K562 (cell line): ENCODE measurements around the gene KAT7. TPM values are rescaled to one million over a fixed set of nuclear protein-coding genes. Genes with fewer than 3 reads are reported as not detected.
"Not testable (repeated sequence)": the region's sequence is repeated elsewhere in the genome, so short reads cannot be mapped to it uniquely, and the experiment has no call there.

Experiments used
- ATAC-seq: fragments of 200-7000 bp; cut with Tn5 transposase; 3 replicates; pipeline ENCODE4 v1.9.1; 2020; ENCODE audit warnings: moderate library complexity
- BruUV-seq: library from RNA; stranded (reverse); fragments of 400-500 nt; replicated peaks from 2 replicates; lab custom pipeline; 2021; lab: Mats Ljungman, UMichigan
- CTCF ChIA-PET: fragments of 300-600 bp; formaldehyde crosslinking; extraction: SDS; loops from one replicate; lab custom pipeline; 2021; ENCODE audit warnings: low intra/inter-chr PET ratio; lab: Yijun Ruan, JAX
- POLR2A ChIA-PET: fragments of 300-600, 350-650 bp; sonication (Branson Sonifier 250); formaldehyde crosslinking; extraction: SDS; loops from one replicate; lab custom pipeline; 2021; ENCODE audit warnings: antibody characterized with exemption, inconsistent platforms; lab: Yijun Ruan, JAX
- DNase-seq, 4 experiments: peaks; one replicate each; pipeline versions ENCODE4 v3.0.0 to v3.0.0-alpha.2; 2011 to 2018; ENCODE audit warnings: low spot score in 3 of 4, mixed read lengths in 3 of 4; ENCODE audit errors: extremely low read depth in 1 of 4
- FAIRE-seq: peaks from 2 replicates; lab custom pipeline; 2011; peaks lifted over from hg19 to GRCh38; lab: Jason Lieb, UNC
- H2AFZ ChIP-seq: 2 replicates; pipeline ENCODE4 v1.6.0; 2011; ENCODE audit warnings: low read depth, low read length, control low read depth, inconsistent platforms
- H3K27ac ChIP-seq: fragments of 200-600 bp; 3 replicates; pipeline ENCODE4 v1.8.0; 2011; ENCODE audit warnings: low read depth, mild to moderate bottlenecking, control low read depth, inconsistent platforms, low read length, moderate library complexity, mixed read lengths; ENCODE audit errors: extremely low read depth
- H3K27me3 ChIP-seq, 2 experiments: fragments of 300-600 bp in 1 of 2; 2 replicates in 1 of 2; 3 replicates in 1 of 2; pipeline versions ENCODE4 v1.6.0 to v1.8.0; 2011; ENCODE audit warnings: inconsistent platforms in 2 of 2, low read length in 2 of 2, mild to moderate bottlenecking in 1 of 2, mixed read lengths in 1 of 2, moderate library complexity in 1 of 2; ENCODE audit not compliant: control insufficient read depth in 2 of 2, insufficient read depth in 2 of 2
- H3K36me3 ChIP-seq: fragments of 300-600 bp; 3 replicates; pipeline ENCODE4 v1.8.0; 2011; ENCODE audit warnings: mild to moderate bottlenecking, low read length, inconsistent platforms; ENCODE audit not compliant: control insufficient read depth, insufficient read depth
- H3K4me1 ChIP-seq, 2 experiments: fragments of 200-600 bp in 1 of 2; replicated peaks in 1 of 2; 2 replicates in 1 of 2; 3 replicates in 1 of 2; pipeline versions ENCODE4 v1.5.1 to v1.8.0; 2011; ENCODE audit warnings: inconsistent platforms in 2 of 2, low read length in 2 of 2, mild to moderate bottlenecking in 1 of 2, mixed read lengths in 1 of 2, moderate library complexity in 1 of 2; ENCODE audit not compliant: control insufficient read depth in 2 of 2, insufficient read depth in 2 of 2
- H3K4me2 ChIP-seq: 2 replicates; pipeline ENCODE4 v1.6.1; 2011; ENCODE audit warnings: low read length, control low read depth, inconsistent platforms, mixed read lengths; ENCODE audit not compliant: insufficient read depth
- H3K4me3 ChIP-seq: fragments of 200-600 bp; sonication (generic), shearing (Covaris generic); 2 replicates; pipeline ENCODE4 v1.5.1; 2016; ENCODE audit warnings: control low read depth, inconsistent platforms
- H3K79me2 ChIP-seq: fragments of 200-600 bp; 3 replicates; pipeline ENCODE4 v1.8.0; 2011; ENCODE audit warnings: low read length, inconsistent platforms; ENCODE audit not compliant: control insufficient read depth, insufficient read depth
- H3K9ac ChIP-seq, 2 experiments: 2 replicates each; pipeline versions ENCODE4 v1.6.0 to v1.6.1; 2011; ENCODE audit warnings: low read depth in 2 of 2, low read length in 2 of 2, control low read depth in 1 of 2, inconsistent platforms in 1 of 2, mild to moderate bottlenecking in 1 of 2, mixed read lengths in 1 of 2; ENCODE audit not compliant: insufficient read depth in 1 of 2
- H3K9me1 ChIP-seq: one replicate; pipeline ENCODE4 v1.6.0; 2011; ENCODE audit warnings: inconsistent platforms, mild to moderate bottlenecking, low read length, moderate library complexity; ENCODE audit not compliant: control insufficient read depth, insufficient read depth
- H3K9me3 ChIP-seq: replicated peaks from 2 replicates; pipeline ENCODE4 v1.5.1; 2011; ENCODE audit warnings: low read depth, low read length, inconsistent platforms; ENCODE audit not compliant: control insufficient read depth, insufficient read depth
- H4K20me1 ChIP-seq: replicated peaks from 2 replicates; pipeline ENCODE4 v1.6.1; 2011; ENCODE audit warnings: low read length, inconsistent platforms, mixed read lengths; ENCODE audit not compliant: control insufficient read depth, insufficient read depth
- DLX4 ChIP-seq: fragments of 250-450 bp; sonication (Bioruptor Pico); IDR thresholded peaks from 2 replicates; pipeline ENCODE4 v1.6.1; 2021; ENCODE audit warnings: mild to moderate bottlenecking
- FOSL1 ChIP-seq: fragments of 200-800 bp; sonication (Bioruptor generic); conservative IDR thresholded peaks from 2 replicates; pipeline ENCODE4 v1.6.1; 2016; ENCODE audit warnings: missing genetic modification characterization, missing compliant biosample characterization
- KDM1A ChIP-seq, 2 experiments: fragments of 450-650 bp; IDR thresholded peaks; 2 replicates each; pipeline ENCODE4 v1.6.1; 2016; ENCODE audit warnings: mild to moderate bottlenecking in 2 of 2
- MEF2A ChIP-seq: IDR thresholded peaks from 2 replicates; pipeline ENCODE4 v1.6.1; 2011; ENCODE audit warnings: low read depth, mild to moderate bottlenecking, low read length, moderate library complexity; ENCODE audit not compliant: control insufficient read depth
- RCOR1 ChIP-seq, 2 experiments: IDR thresholded peaks; 2 replicates each; pipeline ENCODE4 v1.6.1; 2012; ENCODE audit warnings: low read depth in 2 of 2, low read length in 2 of 2, borderline replicate concordance in 1 of 2, improper control_type of control experiment in 1 of 2
- SRSF7 ChIP-seq: fragments of 200-400 bp; formaldehyde crosslinking; optimal IDR thresholded peaks from 2 replicates; pipeline ENCODE3; 2017; ENCODE audit warnings: mild to moderate bottlenecking, low read depth, low read length
- WGBS: fragments of 100-300 bp; shearing (Covaris generic); methylation state at CpG from one replicate; pipeline ENCODE4 v1.1.6; 2016; ENCODE audit warnings: low coverage, mixed read lengths; ENCODE audit not compliant: insufficient coverage; ENCODE audit errors: missing lambda C conversion rate; 5-methylcytosine and 5-hydroxymethylcytosine counted together
- in situ Hi-C: fragments of 300-500 bp; cut with MboI; formaldehyde crosslinking; loops from 4 replicates; pipeline ENCODE4 v1.15.0; 2018; ENCODE audit warnings: inconsistent platforms, mixed read lengths
- intact Hi-C: fragments of 100-400 bp; cut with micrococcal nuclease; formaldehyde crosslinking; loops from 2 replicates; pipeline ENCODE4 v1.14.2; 2022
- polyA plus RNA-seq, 8 experiments: library from polyadenylated mRNA; depleted of rRNA in 4 of 8; stranded (reverse) in 5 of 8; unstranded in 3 of 8; fragments of >200 nt; fragmentation: Nextera tagmentation in 2 of 8; fragmentation: Illumina TruSeq in 1 of 8; extraction: Ambion mirVana in 2 of 8; extraction: Trizol in 1 of 8; gene quantifications; 2 replicates each; pipeline versions ENCODE4 v1.2.1 to v1.2.3, GENCODE V29; 2011 to 2014; ENCODE audit warnings: inconsistent platforms in 1 of 8, missing spikeins in 1 of 8
- total RNA-seq, 7 experiments: library from RNA; depleted of rRNA in 6 of 7; stranded (reverse); fragments of >200 nt in 6 of 7; fragmentation: Illumina TruSeq in 2 of 7; extraction: Trizol in 2 of 7; gene quantifications; 2 replicates each; pipeline versions ENCODE4 v1.2.1 to v1.2.3, GENCODE V29; 2011 to 2021; ENCODE audit warnings: low replicate concordance in 1 of 7

The KAT7 gene
- total and polyA plus RNA-seq, 9 of the 15 experiments (the other 6 are each of a cell fraction or from before 2014, with no cell fraction given): 10.8 to 57.3 (median 34.8) TPM

DNA sequence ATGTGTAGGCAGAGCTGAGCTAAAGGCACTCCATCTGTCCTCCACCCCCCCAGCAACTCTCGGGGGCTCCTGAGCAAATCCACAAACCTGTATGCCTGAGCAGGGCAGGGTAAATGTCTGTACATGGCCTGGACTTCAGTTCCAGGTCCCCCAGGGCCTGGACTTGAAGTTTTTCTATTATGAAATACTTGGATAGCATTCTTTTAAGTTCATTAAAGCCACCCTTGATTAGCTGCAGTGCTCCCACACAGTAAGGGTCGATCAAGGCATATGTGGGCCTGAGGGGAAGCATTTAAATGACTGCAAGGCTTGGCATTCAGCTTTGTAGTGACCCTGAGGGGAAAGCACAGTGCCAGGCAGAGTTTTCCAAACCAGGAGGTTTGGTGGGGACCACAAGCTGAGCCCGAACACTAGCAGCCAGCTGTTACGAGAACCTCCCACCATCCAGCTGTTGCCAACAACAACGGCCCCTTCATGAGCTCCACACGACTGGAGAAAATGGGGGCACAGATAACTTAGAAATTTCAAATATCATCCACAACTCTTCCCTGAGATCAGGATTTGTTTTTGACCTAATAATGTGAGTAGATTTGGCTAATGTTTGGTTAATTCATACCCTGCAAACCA, 31.2 kb upstream of the KAT7 start (continued):
- TF ChIP-seq SRSF7 (no peak), DLX4 (CRISPR knock-in tag) (no peak), MEF2A (no peak)

- H3K4me2 ChIP-seq, H2AFZ ChIP-seq, FAIRE-seq, H3K4me3 ChIP-seq, BruUV-seq, H3K27ac ChIP-seq, H3K27me3 ChIP-seq, H3K9me3 ChIP-seq, intact Hi-C loops, CTCF ChIA-PET, ATAC-seq, H3K9ac ChIP-seq, in situ Hi-C loops: not testable (repeated sequence)
- H3K36me3 ChIP-seq: peaks cover 64% of the 10 kb centered on the region
- H3K79me2 ChIP-seq: peaks cover 96% of the 10 kb centered on the region
- TF ChIP-seq FOSL1 (tag) (0 out of 2 replicates have a peak, but pooled peaks have one; percentile 16), RCOR1 (IDR thresholded peaks at IDR 0.05; ENCODE audit: borderline replicate concordance in 1 of 2, low read depth in 2 of 2, low read length in 2 of 2) (0 out of 4 replicates have a peak, but pooled peaks of 1 of the 2 experiments have one; percentile 21), KDM1A (IDR thresholded peaks at IDR 0.05) (0 out of 4 replicates have a peak, but pooled peaks of 1 of the 2 experiments have one; percentile 27)
- POLR2A ChIA-PET: interaction anchor here (1.6 kb wide), 1 partner anchor 19 kb away, joined by 5 read pairs; no protein-coding TSS in a partner anchor
- peak in 1 of 4 experiments; percentile 39 for DNase-seq
- peaks cover 29% of the 10 kb centered on the region for H4K20me1 ChIP-seq
- peaks cover 12% of the 10 kb centered on the region for H3K9me1 ChIP-seq
- H3K4me1 ChIP-seq: peaks cover 33 to 67% of the 10 kb centered on the region in 2 experiments
- 83% methylated on average over 7 of the region's 8 CpGs for WGBS
Observed at GRCh38 chr17:49758464-49759010, 29.9 kb upstream of the KAT7 start.
